AG10803 (cell line): ENCODE measurements around the gene LAMA3.

Experiments
- DNase-seq: peaks from one replicate; pipeline ENCODE4 v3.0.0; 2010; ENCODE audit warnings: low read depth
- H3K4me3 ChIP-seq: 2 replicates; pipeline ENCODE4 v1.5.1; 2011; ENCODE audit warnings: mild to moderate bottlenecking, low read length, control low read depth
- CTCF ChIP-seq: conservative IDR thresholded peaks from 2 replicates; pipeline ENCODE4 v1.5.1; 2011; ENCODE audit warnings: mild to moderate bottlenecking, low read length, control low read depth, inconsistent platforms

The LAMA3 gene, protein sequence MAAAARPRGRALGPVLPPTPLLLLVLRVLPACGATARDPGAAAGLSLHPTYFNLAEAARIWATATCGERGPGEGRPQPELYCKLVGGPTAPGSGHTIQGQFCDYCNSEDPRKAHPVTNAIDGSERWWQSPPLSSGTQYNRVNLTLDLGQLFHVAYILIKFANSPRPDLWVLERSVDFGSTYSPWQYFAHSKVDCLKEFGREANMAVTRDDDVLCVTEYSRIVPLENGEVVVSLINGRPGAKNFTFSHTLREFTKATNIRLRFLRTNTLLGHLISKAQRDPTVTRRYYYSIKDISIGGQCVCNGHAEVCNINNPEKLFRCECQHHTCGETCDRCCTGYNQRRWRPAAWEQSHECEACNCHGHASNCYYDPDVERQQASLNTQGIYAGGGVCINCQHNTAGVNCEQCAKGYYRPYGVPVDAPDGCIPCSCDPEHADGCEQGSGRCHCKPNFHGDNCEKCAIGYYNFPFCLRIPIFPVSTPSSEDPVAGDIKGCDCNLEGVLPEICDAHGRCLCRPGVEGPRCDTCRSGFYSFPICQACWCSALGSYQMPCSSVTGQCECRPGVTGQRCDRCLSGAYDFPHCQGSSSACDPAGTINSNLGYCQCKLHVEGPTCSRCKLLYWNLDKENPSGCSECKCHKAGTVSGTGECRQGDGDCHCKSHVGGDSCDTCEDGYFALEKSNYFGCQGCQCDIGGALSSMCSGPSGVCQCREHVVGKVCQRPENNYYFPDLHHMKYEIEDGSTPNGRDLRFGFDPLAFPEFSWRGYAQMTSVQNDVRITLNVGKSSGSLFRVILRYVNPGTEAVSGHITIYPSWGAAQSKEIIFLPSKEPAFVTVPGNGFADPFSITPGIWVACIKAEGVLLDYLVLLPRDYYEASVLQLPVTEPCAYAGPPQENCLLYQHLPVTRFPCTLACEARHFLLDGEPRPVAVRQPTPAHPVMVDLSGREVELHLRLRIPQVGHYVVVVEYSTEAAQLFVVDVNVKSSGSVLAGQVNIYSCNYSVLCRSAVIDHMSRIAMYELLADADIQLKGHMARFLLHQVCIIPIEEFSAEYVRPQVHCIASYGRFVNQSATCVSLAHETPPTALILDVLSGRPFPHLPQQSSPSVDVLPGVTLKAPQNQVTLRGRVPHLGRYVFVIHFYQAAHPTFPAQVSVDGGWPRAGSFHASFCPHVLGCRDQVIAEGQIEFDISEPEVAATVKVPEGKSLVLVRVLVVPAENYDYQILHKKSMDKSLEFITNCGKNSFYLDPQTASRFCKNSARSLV (N-terminal part only)

DNA sequence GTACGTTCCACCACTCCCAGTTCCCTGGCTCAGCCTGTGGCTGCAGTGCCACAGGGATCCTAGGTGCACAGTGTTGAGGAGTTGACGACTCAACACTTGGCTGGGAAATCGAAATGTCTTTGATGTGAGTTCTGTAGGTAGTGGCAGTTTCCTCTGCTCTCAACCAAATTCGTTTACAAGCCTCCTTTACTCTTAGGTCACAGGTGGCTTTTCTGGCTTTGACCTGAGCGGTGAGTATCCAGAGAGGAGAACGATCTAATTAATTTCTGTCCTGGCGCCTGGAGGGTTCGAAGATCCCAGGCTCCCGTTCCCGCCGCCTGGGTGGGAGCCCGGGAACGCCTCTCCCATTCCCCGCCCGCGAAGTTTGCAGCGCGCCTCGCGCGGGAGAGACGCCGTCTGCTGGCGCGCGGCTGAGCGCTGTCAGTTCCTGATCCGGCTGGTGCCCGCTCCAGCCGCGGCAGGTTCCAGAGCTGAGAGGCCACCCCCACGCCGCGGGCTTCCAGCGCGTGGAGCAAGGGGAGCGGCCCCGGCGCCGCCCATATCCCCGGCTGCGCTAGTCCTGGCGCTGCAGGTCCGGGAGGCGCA is at the start of gene LAMA3:
Gene LAMA3, plus strand, starts transcription at position 423 of the 585 bp plus-strand sequence. CDS start 231 bp downstream, outside the sequence.
- H3K4me3 ChIP-seq = peak within 1 kb of the TSS; percentile 49
- DNase-seq = peak; percentile 27
- TF ChIP-seq CTCF = peak; percentile 22

DNA sequence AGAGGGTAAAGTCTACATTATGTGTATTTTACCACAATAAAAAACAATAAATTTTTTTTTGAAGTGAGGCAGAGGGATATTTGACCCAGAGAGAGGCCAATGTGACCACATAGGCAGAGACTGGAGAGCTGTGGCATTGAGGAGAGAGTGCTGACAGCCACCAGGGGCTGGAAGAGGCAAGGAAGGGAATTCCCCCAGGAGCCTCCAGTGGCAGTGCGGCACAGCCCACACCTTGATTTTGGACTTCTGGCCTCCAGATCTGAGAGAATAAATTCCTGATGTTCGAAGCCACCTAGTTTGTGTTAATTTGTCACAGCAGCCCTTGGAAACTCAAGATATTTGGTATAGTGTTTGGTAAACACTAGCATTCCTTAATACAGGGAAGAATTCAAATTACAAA is 49.2 kb upstream of the LAMA3 start:
- no peak overlapping the region for H3K4me3 ChIP-seq
- TF ChIP-seq CTCF = no peak
- DNase-seq = no peak

DNA sequence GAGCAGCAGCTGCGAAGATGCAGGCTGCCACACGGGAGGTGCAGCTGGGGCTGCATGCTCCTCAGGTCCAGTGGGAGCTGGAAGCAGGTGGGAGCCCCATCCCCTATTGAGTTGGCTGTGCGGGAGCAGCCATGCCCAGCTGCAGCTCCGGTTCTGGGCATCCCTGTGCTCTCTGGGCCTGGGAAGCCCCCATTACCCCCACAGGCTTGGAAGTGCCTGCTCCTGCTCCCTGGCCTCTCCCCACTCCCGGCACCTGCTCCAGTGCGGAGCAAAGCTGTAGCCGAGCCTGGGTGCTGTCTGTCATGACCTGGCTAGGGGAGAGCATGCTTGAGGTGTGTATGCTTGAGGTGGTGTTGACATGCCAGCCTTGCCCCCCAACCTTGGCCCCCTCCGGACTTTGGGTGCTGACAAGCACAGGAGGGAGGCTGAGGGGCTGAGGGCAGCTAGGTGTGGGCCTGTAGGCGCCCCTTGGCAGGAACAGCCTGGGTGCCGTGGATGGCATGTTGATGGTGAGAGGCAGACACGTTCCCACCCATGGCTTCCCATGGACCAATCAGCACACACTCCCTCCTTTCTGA is 48.0 kb upstream of the LAMA3 start:
- TF ChIP-seq CTCF = no peak

DNA sequence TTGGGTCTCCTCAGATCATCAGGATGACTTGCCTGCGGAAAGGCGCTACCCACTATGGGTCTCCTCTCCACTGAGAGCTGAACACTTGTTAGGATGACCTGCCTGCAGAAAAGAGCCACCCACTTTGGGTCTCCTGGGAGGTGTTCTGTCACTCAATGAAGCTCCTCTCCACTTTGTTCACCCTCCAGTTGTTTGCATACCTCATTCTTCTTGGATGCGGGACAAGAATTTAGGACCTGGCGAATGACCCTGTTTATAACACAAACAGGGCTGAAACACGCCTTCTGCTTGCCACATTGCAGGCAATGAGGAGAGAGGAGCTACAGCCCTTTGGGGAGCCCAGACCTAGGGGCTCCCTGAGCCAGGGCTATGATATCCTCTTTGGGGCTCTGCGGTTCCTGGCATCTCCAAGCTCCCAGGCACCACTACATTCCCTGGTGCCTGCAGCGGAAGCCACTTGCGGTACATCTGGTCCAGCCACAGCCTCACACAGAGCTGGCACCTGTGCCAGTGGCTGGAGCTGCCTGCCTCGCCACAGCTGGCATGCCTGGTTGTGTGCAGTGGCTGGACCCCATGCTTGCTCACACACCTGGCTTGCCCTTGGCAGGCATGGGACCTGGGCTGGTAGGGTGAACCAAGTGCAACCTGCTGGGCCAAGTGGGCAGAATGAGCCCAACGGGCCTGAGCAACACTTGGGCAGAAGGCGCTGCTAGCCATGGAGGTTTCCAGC is 47.2 kb upstream of the LAMA3 start:
- DNase-seq = peak; percentile 29
- TF ChIP-seq CTCF = no peak
- H3K4me3 ChIP-seq = no peak overlapping the region

More for the DNA sequence above, 48.0 kb upstream of the LAMA3 start:
- H3K4me3 ChIP-seq = no peak overlapping the region
- no peak for DNase-seq

DNA sequence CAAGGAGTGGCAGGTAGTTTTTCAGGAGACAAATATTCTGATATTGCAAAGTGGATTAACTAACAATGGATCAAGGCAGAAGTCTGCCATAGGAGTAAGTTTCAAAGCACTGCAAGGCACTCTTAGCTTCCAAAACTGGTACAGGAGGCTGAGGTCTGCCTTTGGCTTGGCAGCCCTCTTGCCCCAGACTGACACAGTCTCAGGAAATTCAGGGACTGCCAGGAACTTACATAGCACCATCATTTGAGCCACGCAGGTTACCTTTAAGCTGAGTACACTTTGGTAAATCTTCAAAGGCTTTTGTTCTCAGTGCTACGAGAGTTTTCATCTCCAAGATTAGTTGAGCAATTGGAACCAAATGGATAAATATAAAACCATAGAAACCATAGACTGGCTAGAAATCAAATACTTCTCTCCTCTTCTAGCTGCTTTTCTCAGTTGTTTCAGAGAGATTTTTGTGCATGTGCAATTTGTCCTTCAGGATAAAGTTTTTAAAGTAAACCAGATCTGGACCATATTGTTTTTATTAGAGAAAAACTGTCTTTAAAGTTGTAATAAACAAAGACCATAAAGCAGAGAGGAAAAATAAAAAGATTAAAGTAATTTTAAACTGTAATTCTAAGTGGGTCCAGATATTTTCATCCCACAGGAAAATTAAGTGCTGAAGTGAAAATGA is 45.3 kb upstream of the LAMA3 start:
- no peak for DNase-seq
- H3K4me3 ChIP-seq = no peak overlapping the region
- no peak for TF ChIP-seq CTCF
